DOHH2 (cell line): Measurements from ENCODE around the gene TRAF3.

ENCODE experiments used
- H3F3A ChIP-seq: fragments of 200-600 bp; sonication (generic), shearing (Covaris generic); 2 replicates; pipeline ENCODE4 v1.6.0; 2016; ENCODE audit warnings: antibody characterized with exemption, mild to moderate bottlenecking; ENCODE audit not compliant: control insufficient read depth, insufficient read depth
- H3K27ac ChIP-seq: fragments of 200-600 bp; sonication (generic); 2 replicates; pipeline ENCODE4 v1.5.1; 2014; ENCODE audit warnings: low read depth, mild to moderate bottlenecking, low read length, moderate library complexity
- H3K27me3 ChIP-seq: fragments of 200-600 bp; sonication (generic); 2 replicates; pipeline ENCODE4 v1.6.1; 2014; ENCODE audit warnings: mild to moderate bottlenecking, low read length, mixed read lengths; ENCODE audit not compliant: control insufficient read depth
- H3K36me3 ChIP-seq: fragments of 200-600 bp; sonication (generic); 2 replicates; pipeline ENCODE4 v1.6.1; 2014; ENCODE audit warnings: mild to moderate bottlenecking, low read length, moderate library complexity, mixed read lengths; ENCODE audit not compliant: control insufficient read depth
- H3K4me1 ChIP-seq: fragments of 200-600 bp; sonication (generic); 2 replicates; pipeline ENCODE4 v1.6.1; 2014; ENCODE audit warnings: mild to moderate bottlenecking, low read length, mixed read lengths; ENCODE audit not compliant: control insufficient read depth
- H3K4me2 ChIP-seq: fragments of 200-600 bp; sonication (generic); 2 replicates; pipeline ENCODE4 v1.6.0; 2014; ENCODE audit warnings: mild to moderate bottlenecking, low read length, moderate library complexity
- H3K4me3 ChIP-seq: fragments of 200-600 bp; sonication (generic); 2 replicates; pipeline ENCODE4 v1.5.1; 2014; ENCODE audit warnings: mild to moderate bottlenecking, low read length, mixed read lengths
- H3K79me2 ChIP-seq: fragments of 200-600 bp; sonication (generic); 2 replicates; pipeline ENCODE4 v1.6.1; 2014; ENCODE audit warnings: mild to moderate bottlenecking, low read length, mixed read lengths; ENCODE audit not compliant: control insufficient read depth
- H3K9me2 ChIP-seq: fragments of 200-600 bp; sonication (generic); replicated peaks from 2 replicates; pipeline ENCODE4 v1.6.1; 2014; ENCODE audit warnings: mild to moderate bottlenecking, low read length, mixed read lengths; ENCODE audit not compliant: control insufficient read depth
- H3K9me3 ChIP-seq: fragments of 200-600 bp; sonication (generic); 2 replicates; pipeline ENCODE4 v1.6.1; 2014; ENCODE audit warnings: antibody characterized with exemption, low read length, mixed read lengths; ENCODE audit not compliant: control insufficient read depth, insufficient read depth
- H4K20me1 ChIP-seq: fragments of 200-600 bp; sonication (generic); 2 replicates; pipeline ENCODE4 v1.6.0; 2014; ENCODE audit warnings: low read depth, mild to moderate bottlenecking, antibody characterized with exemption, low read length, moderate library complexity; ENCODE audit not compliant: control insufficient read depth, insufficient read depth
- CTCF ChIP-seq: fragments of 200-600 bp; sonication (generic); IDR thresholded peaks from one replicate; pipeline ENCODE4 v1.5.1; 2014; ENCODE audit warnings: antibody characterized with exemption, mild to moderate bottlenecking, low read depth, low read length; ENCODE audit not compliant: poor library complexity, severe bottlenecking
- EZH2phosphoT487 ChIP-seq: fragments of 200-600 bp; sonication (generic); IDR thresholded peaks from 2 replicates; pipeline ENCODE4 v1.6.1; 2017; ENCODE audit warnings: borderline replicate concordance, mild to moderate bottlenecking, antibody characterized with exemption, low read length, moderate library complexity, mixed read lengths

Gene TRAF3

GRCh38 chr14:102929241-102930137, 152.2 kb downstream of the TRAF3 start:
- H3K4me2 ChIP-seq: peak overlapping the region; percentile 78
- no peaks in the 10 kb centered on the region; the same call in 1 of the 2 replicates for H4K20me1 ChIP-seq
- no peaks in the 10 kb centered on the region for H3K9me2 ChIP-seq
- TF ChIP-seq CTCF: no peak
- TF ChIP-seq EZH2phosphoT487: no peak
- H3K9me3 ChIP-seq: no peaks in the 10 kb centered on the region
- H3K4me1 ChIP-seq: peaks cover 69% of the 10 kb centered on the region
- H3F3A ChIP-seq: peaks cover 14% of the 10 kb centered on the region
- H3K36me3 ChIP-seq: peaks cover 18% of the 10 kb centered on the region
- no peak overlapping the region for H3K27ac ChIP-seq
- peaks cover 4% of the 10 kb centered on the region; the same call in 1 of the 2 replicates for H3K27me3 ChIP-seq
- peaks cover 24% of the 10 kb centered on the region for H3K79me2 ChIP-seq
- H3K4me3 ChIP-seq: peak overlapping the region; percentile 77

- no peak overlapping the region for H3K27ac ChIP-seq
- peaks cover 24% of the 10 kb centered on the region for H3K79me2 ChIP-seq
- H4K20me1 ChIP-seq: no peaks in the 10 kb centered on the region; the same call in 1 of the 2 replicates
- no peak for TF ChIP-seq CTCF
- TF ChIP-seq EZH2phosphoT487: no peak
- peaks cover 4% of the 10 kb centered on the region; the same call in 1 of the 2 replicates for H3K27me3 ChIP-seq
- H3F3A ChIP-seq: peaks cover 18% of the 10 kb centered on the region
- peak overlapping the region; percentile 77 for H3K4me3 ChIP-seq
- peaks cover 76% of the 10 kb centered on the region for H3K4me1 ChIP-seq
- H3K9me3 ChIP-seq: no peaks in the 10 kb centered on the region
- no peaks in the 10 kb centered on the region for H3K9me2 ChIP-seq
- peak overlapping the region; percentile 78 for H3K4me2 ChIP-seq
- peaks cover 18% of the 10 kb centered on the region for H3K36me3 ChIP-seq
These were observed 153.0 kb downstream of the TRAF3 start for GRCh38 chr14:102930138-102930752.

- Histone ChIP-seq H3K9me2 (no peaks in the 10 kb centered on the region), H3K4me2 (peak overlapping the region; percentile 78), H3F3A (peaks cover 25% of the 10 kb centered on the region)
These were observed 153.7 kb downstream of the TRAF3 start for GRCh38 chr14:102930753-102931579.

More at GRCh38 chr14:102930753-102931579, 153.7 kb downstream of the TRAF3 start:
- Histone ChIP-seq H3K4me3 (peak overlapping the region; percentile 77), H3K9me3 (no peaks in the 10 kb centered on the region), H3K4me1 (peaks cover 84% of the 10 kb centered on the region), H3K79me2 (peaks cover 24% of the 10 kb centered on the region), H3K36me3 (peaks cover 18% of the 10 kb centered on the region), H3K27ac (peak overlapping the region; percentile 34), H3K27me3 (peaks cover 4% of the 10 kb centered on the region; the same call in 1 of the 2 replicates), H4K20me1 (no peaks in the 10 kb centered on the region; the same call in 1 of the 2 replicates)
- TF ChIP-seq EZH2phosphoT487 (no peak), CTCF (no peak)
